HepG2 (cell line): ENCODE results near the gene HECTD3. TPM values are rescaled to one million over a fixed set of nuclear protein-coding genes. Genes with fewer than 3 reads are reported as not detected.

ENCODE experiments used
- ATAC-seq: fragments of 200-7000 bp; cut with Tn5 transposase; 3 replicates; pipeline ENCODE4 v1.9.1; 2020; ENCODE audit warnings: mild to moderate bottlenecking, moderate library complexity
- BruUV-seq: library from RNA; stranded (reverse); fragments of 400-500 nt; replicated peaks from 2 replicates; lab custom pipeline; 2021; lab: Mats Ljungman, UMichigan
- CTCF ChIA-PET: fragments of 300-600 bp; formaldehyde crosslinking; extraction: SDS; loops from one replicate; lab custom pipeline; 2021; ENCODE audit warnings: low total read pairs, inconsistent platforms, low intra/inter-chr PET ratio; lab: Yijun Ruan, JAX
- POLR2A ChIA-PET: fragments of 350-600 bp; sonication (Branson Sonifier 250); formaldehyde crosslinking; loops from one replicate; lab custom pipeline; 2020; ENCODE audit warnings: antibody characterized with exemption, inconsistent platforms; lab: Yijun Ruan, JAX
- DNase-seq: peaks from one replicate; pipeline ENCODE4 v3.0.0-alpha.2; 2015; ENCODE audit warnings: low spot score
- FAIRE-seq: peaks from 3 replicates; lab custom pipeline; 2011; peaks lifted over from hg19 to GRCh38; lab: Jason Lieb, UNC
- H2AFZ ChIP-seq: one replicate; pipeline ENCODE4 v1.6.1; 2011; ENCODE audit warnings: low read length, inconsistent platforms
- H3K27ac ChIP-seq: fragments of 300-600 bp; 3 replicates; pipeline ENCODE4 v1.8.0; 2011; ENCODE audit warnings: mixed run types, mild to moderate bottlenecking, mixed read lengths, low read length, inconsistent platforms; ENCODE audit not compliant: insufficient read depth; ENCODE audit errors: extremely low read length
- H3K27me3 ChIP-seq, 2 experiments: fragments of 200-600 bp in 1 of 2; 2 replicates in 1 of 2; 3 replicates in 1 of 2; pipeline versions ENCODE4 v1.6.0 to v1.8.0; 2011; ENCODE audit warnings: low read length in 2 of 2, mild to moderate bottlenecking in 2 of 2, moderate library complexity in 2 of 2, inconsistent platforms in 1 of 2; ENCODE audit not compliant: insufficient read depth in 2 of 2, control insufficient read depth in 1 of 2
- H3K36me3 ChIP-seq, 2 experiments: fragments of 200-600 bp in 1 of 2; replicated peaks in 1 of 2; 2 replicates in 1 of 2; 3 replicates in 1 of 2; pipeline versions ENCODE4 v1.5.1 to v1.8.0; 2011; ENCODE audit warnings: low read length in 2 of 2, inconsistent platforms in 1 of 2; ENCODE audit not compliant: insufficient read depth in 2 of 2, control insufficient read depth in 1 of 2
- H3K4me1 ChIP-seq: 2 replicates; pipeline ENCODE4 v1.5.1; 2012; ENCODE audit warnings: low read length, inconsistent platforms; ENCODE audit not compliant: insufficient read depth
- H3K4me2 ChIP-seq: 2 replicates; pipeline ENCODE4 v1.6.0; 2011; ENCODE audit warnings: low read depth, low read length, inconsistent platforms
- H3K4me3 ChIP-seq, 3 experiments: fragments of 200-600 bp in 1 of 3; sonication (generic), shearing (Covaris generic) in 1 of 3; replicated peaks in 1 of 3; 2 replicates each; pipeline ENCODE4 v1.5.1; 2011 to 2016; ENCODE audit warnings: low read length in 3 of 3, inconsistent platforms in 2 of 3, low read depth in 2 of 3, mild to moderate bottlenecking in 2 of 3, control low read depth in 1 of 3, mixed read lengths in 1 of 3; ENCODE audit not compliant: insufficient read depth in 1 of 3
- H3K79me2 ChIP-seq: one replicate; pipeline ENCODE4 v1.6.1; 2011; ENCODE audit warnings: low read length, inconsistent platforms; ENCODE audit not compliant: insufficient read depth
- H3K9ac ChIP-seq: 2 replicates; pipeline ENCODE4 v1.6.0; 2011; ENCODE audit warnings: mild to moderate bottlenecking, low read depth, low read length, inconsistent platforms; ENCODE audit not compliant: insufficient read depth
- H3K9me3 ChIP-seq: 2 replicates; pipeline ENCODE4 v1.5.1; 2012; ENCODE audit warnings: mild to moderate bottlenecking, low read length
- H4K20me1 ChIP-seq: 2 replicates; pipeline ENCODE4 v1.6.0; 2011; ENCODE audit warnings: inconsistent platforms, mild to moderate bottlenecking, low read length, moderate library complexity; ENCODE audit not compliant: insufficient read depth
- CEBPB ChIP-seq: IDR thresholded peaks from 2 replicates; pipeline ENCODE4 v1.6.1; 2011; ENCODE audit warnings: low read depth, low read length, improper control_type of control experiment, borderline replicate concordance
- CTCF ChIP-seq: sonication (generic); formaldehyde crosslinking; IDR thresholded peaks from 2 replicates; pipeline ENCODE4 v1.5.0; 2020; ENCODE audit warnings: mild to moderate bottlenecking, missing genetic modification reagents, moderate library complexity
- HIVEP1 ChIP-seq: sonication (generic); formaldehyde crosslinking; IDR thresholded peaks from 2 replicates; pipeline ENCODE4 v1.4.0; 2020; ENCODE audit warnings: mild to moderate bottlenecking, missing genetic modification reagents
- KDM4B ChIP-seq: sonication (generic); formaldehyde crosslinking; IDR thresholded peaks from 2 replicates; pipeline ENCODE4 v1.4.0; 2020; ENCODE audit warnings: missing genetic modification reagents
- KLF6 ChIP-seq: IDR thresholded peaks from 2 replicates; pipeline ENCODE4 v1.8.0; 2016; ENCODE audit warnings: missing biosample characterization, missing genetic modification reagents
- KMT2A ChIP-seq: sonication (generic); formaldehyde crosslinking; IDR thresholded peaks from 2 replicates; pipeline ENCODE4 v1.4.0; 2020; ENCODE audit warnings: missing genetic modification reagents
- MAFG ChIP-seq: sonication (generic); formaldehyde crosslinking; IDR thresholded peaks from 2 replicates; pipeline ENCODE4 v1.5.1; 2020; ENCODE audit warnings: mild to moderate bottlenecking, missing genetic modification reagents
- PRDM15 ChIP-seq: sonication (generic); formaldehyde crosslinking; IDR thresholded peaks from 2 replicates; pipeline ENCODE4 v1.4.0; 2020; ENCODE audit warnings: missing genetic modification reagents
- RFX5 ChIP-seq: IDR thresholded peaks from 2 replicates; pipeline ENCODE4 v1.6.1; 2011; ENCODE audit warnings: low read depth, low read length, improper control_type of control experiment
- SIN3B ChIP-seq: fragments of 150-350 bp; IDR thresholded peaks from 2 replicates; pipeline ENCODE4 v1.6.1; 2014; ENCODE audit warnings: low read length
- SNRNP70 ChIP-seq: fragments of 200-400 bp; formaldehyde crosslinking; IDR thresholded peaks from 2 replicates; pipeline ENCODE4 v1.6.1; 2017; ENCODE audit warnings: mild to moderate bottlenecking, low read depth, low read length, moderate library complexity
- STAG1 ChIP-seq: sonication (generic); formaldehyde crosslinking; IDR thresholded peaks from 2 replicates; pipeline ENCODE4 v1.4.0; 2020; ENCODE audit warnings: missing genetic modification reagents
- TAF15 ChIP-seq: fragments of 200-400 bp; formaldehyde crosslinking; IDR thresholded peaks from one replicate; pipeline ENCODE4 v1.6.1; 2018; ENCODE audit warnings: mild to moderate bottlenecking, low read depth, low read length; ENCODE audit not compliant: poor library complexity, severe bottlenecking
- ZFAT ChIP-seq: sonication (generic); formaldehyde crosslinking; conservative IDR thresholded peaks from 2 replicates; pipeline ENCODE4 v1.8.1; 2023; ENCODE audit warnings: missing genetic modification reagents, inconsistent platforms
- ZNF160 ChIP-seq: sonication (generic); formaldehyde crosslinking; IDR thresholded peaks from 2 replicates; pipeline ENCODE4 v1.8.0; 2022; ENCODE audit warnings: mild to moderate bottlenecking, inconsistent platforms, missing genetic modification reagents
- ZNF782 ChIP-seq: sonication (generic); formaldehyde crosslinking; IDR thresholded peaks from 2 replicates; pipeline ENCODE4 v1.4.0; 2020; ENCODE audit warnings: missing genetic modification reagents, mild to moderate bottlenecking, borderline replicate concordance
- WGBS: methylation state at CpG from one replicate; pipeline ENCODE4 v1.1.6; 2017; ENCODE audit warnings: low lambda C conversion rate; 5-methylcytosine and 5-hydroxymethylcytosine counted together
- in situ Hi-C: cut with HindIII; loops from 2 replicates; pipeline ENCODE4 v1.10.0; 2017; ENCODE audit warnings: low pct_unique_long_range_greater_than_20kb; ENCODE audit not compliant: extremely low pct_ligation_motif_present
- intact Hi-C: fragments of 100-400 bp; cut with micrococcal nuclease; formaldehyde crosslinking; loops from one replicate; pipeline ENCODE4 v1.10.0; 2022; ENCODE audit not compliant: unreplicated experiment
- polyA plus RNA-seq, 8 experiments: library from polyadenylated mRNA; depleted of rRNA in 3 of 8; stranded (reverse) in 7 of 8; unstranded in 1 of 8; fragments of >200 nt; fragmentation: Illumina TruSeq in 4 of 8; extraction: Trizol in 4 of 8; gene quantifications; 2 replicates each; pipeline versions ENCODE4 v1.2.1 to v1.2.3, GENCODE V29; 2011 to 2016; ENCODE audit warnings: low read depth in 4 of 8, missing spikeins in 1 of 8, mixed read lengths in 1 of 8; ENCODE audit not compliant: insufficient read depth in 1 of 8
- total RNA-seq, 5 experiments: library from RNA; depleted of rRNA; stranded (reverse); fragments of >200 nt; fragmentation: Illumina TruSeq; extraction: Trizol; gene quantifications; 2 replicates each; pipeline ENCODE4 v1.2.3, GENCODE V29; 2016; ENCODE audit warnings: low read depth in 1 of 5

HECTD3 gene
- total and polyA plus RNA-seq, 2 of the 13 experiments (the other 11 are each of a cell fraction or from before 2014, with no cell fraction given): 18.6 to 24.5 TPM

- Histone ChIP-seq H3K36me3 (peaks cover 29 to 57% of the 10 kb centered on the region in 2 experiments), H3K4me2 (no peak overlapping the region), H3K9ac (no peak overlapping the region)
Observed at GRCh38 chr1:45004281-45004920, 6.7 kb downstream of the HECTD3 start.

More at GRCh38 chr1:45004281-45004920, 6.7 kb downstream of the HECTD3 start:
- POLR2A ChIA-PET: interaction anchor here (0.5 kb wide), 1 partner anchor 102 kb away, joined by 3 read pairs; no protein-coding TSS in a partner anchor
- ATAC-seq: no peak
- no peak for DNase-seq
- in situ Hi-C loops: loop anchor here (25.0 kb wide), 1 partner anchor 167 kb away; the partner anchor contains the start of gene PTCH2
- no peak for TF ChIP-seq HIVEP1
- TF ChIP-seq CEBPB: no peak
- TF ChIP-seq PRDM15 (CRISPR knock-in tag): no peak
- no peak for TF ChIP-seq STAG1 (CRISPR knock-in tag)
- no peak for TF ChIP-seq RFX5
- TF ChIP-seq ZNF782 (CRISPR knock-in tag): no peak
- TF ChIP-seq MAFG (CRISPR knock-in tag): no peak
- no peak for TF ChIP-seq SIN3B
- TF ChIP-seq KLF6 (CRISPR knock-in tag): no peak
- TF ChIP-seq KMT2A: no peak
- TF ChIP-seq CTCF (CRISPR knock-in tag): no peak
- TF ChIP-seq KDM4B (CRISPR knock-in tag): no peak
- no peak for TF ChIP-seq TAF15
- TF ChIP-seq ZNF160: no peak
- no peak for TF ChIP-seq SNRNP70
- TF ChIP-seq ZFAT (CRISPR knock-in tag): no peak
- no peak overlapping the region for H3K27ac ChIP-seq
- H3K4me1 ChIP-seq: peaks cover under 1% of the 10 kb centered on the region; the same call in 1 of the 2 replicates
- H3K27me3 ChIP-seq: no peaks in the 10 kb centered on the region
- no TSS peak for BruUV-seq
- H2AFZ ChIP-seq: no peak overlapping the region
- H3K9me3 ChIP-seq: no peaks in the 10 kb centered on the region
- WGBS: 86% methylated on average over 4 of the region's 7 CpGs
- no peak for FAIRE-seq
- H3K4me3 ChIP-seq: no peak overlapping the region
- no peaks in the 10 kb centered on the region for H3K79me2 ChIP-seq
- intact Hi-C loops: no loop called here
- H4K20me1 ChIP-seq: no peaks in the 10 kb centered on the region
- CTCF ChIA-PET: no interaction called here
